OCI-LY3 (cell line): ENCODE results near the gene DHX30.

Source experiments
- H2AFZ ChIP-seq: fragments of 200-600, 300-600 bp; shearing (Covaris generic); 2 replicates; pipeline ENCODE4 v1.6.0; 2014; ENCODE audit warnings: antibody characterized with exemption, low read depth, low read length
- H3K27ac ChIP-seq: fragments of 200-600, 300-600 bp; sonication (generic); 2 replicates; pipeline ENCODE4 v1.5.1; 2014; ENCODE audit warnings: mild to moderate bottlenecking, low read length, moderate library complexity, mixed read lengths
- H3K27me3 ChIP-seq: fragments of 200-600, 300-600 bp; sonication (generic); 2 replicates; pipeline ENCODE4 v1.6.1; 2014; ENCODE audit warnings: low read depth, low read length, mixed read lengths
- H3K36me3 ChIP-seq: fragments of 200-600, 300-600 bp; sonication (generic); replicated peaks from 2 replicates; pipeline ENCODE3; 2014; ENCODE audit warnings: low read depth, low read length, mixed read lengths
- H3K4me1 ChIP-seq: fragments of 300-600, 200-600 bp; sonication (generic); 2 replicates; pipeline ENCODE4 v1.6.1; 2014; ENCODE audit warnings: low read length, mixed read lengths
- H3K4me2 ChIP-seq: fragments of 200-600, 300-600 bp; sonication (generic); 2 replicates; pipeline ENCODE4 v1.6.1; 2014; ENCODE audit warnings: low read length, mixed read lengths
- H3K4me3 ChIP-seq: fragments of 300-600, 200-600 bp; sonication (generic); 2 replicates; pipeline ENCODE4 v1.5.1; 2014; ENCODE audit warnings: antibody characterized with exemption, mild to moderate bottlenecking, low read length, moderate library complexity
- H3K79me2 ChIP-seq: fragments of 300-600, 200-600 bp; shearing (Covaris generic); 2 replicates; pipeline ENCODE4 v1.6.1; 2014; ENCODE audit warnings: mild to moderate bottlenecking, low read length, mixed read lengths
- H3K9ac ChIP-seq: fragments of 300-600, 200-600 bp; shearing (Covaris generic); 2 replicates; pipeline ENCODE4 v1.6.0; 2014; ENCODE audit warnings: mild to moderate bottlenecking, low read length, moderate library complexity
- H3K9me3 ChIP-seq: fragments of 200-600, 300-600 bp; shearing (Covaris generic); 2 replicates; pipeline ENCODE4 v1.6.1; 2014; ENCODE audit warnings: low read length, mixed read lengths; ENCODE audit not compliant: insufficient read depth
- H4K20me1 ChIP-seq: fragments of 200-600, 300-600 bp; sonication (generic); 2 replicates; pipeline ENCODE4 v1.6.1; 2016; ENCODE audit warnings: low read length, mixed read lengths; ENCODE audit not compliant: insufficient read depth
- CTCF ChIP-seq: fragments of 200-600, 300-600 bp; sonication (generic); IDR thresholded peaks from 2 replicates; pipeline ENCODE4 v1.5.1; 2014; ENCODE audit warnings: antibody characterized with exemption, low read length, low read depth
- EZH2phosphoT487 ChIP-seq: fragments of 200-600 bp; shearing (Covaris generic); IDR thresholded peaks from 2 replicates; pipeline ENCODE4 v1.6.1; 2018; ENCODE audit warnings: antibody characterized with exemption, mixed run types, low read depth

Gene DHX30

GRCh38 chr3:47854720-47855455 lies 52.0 kb downstream of the DHX30 start:
- Histone ChIP-seq H3K4me2 (no peak overlapping the region), H3K4me1 (no peaks in the 10 kb centered on the region), H3K9ac (no peak overlapping the region), H3K27me3 (no peaks in the 10 kb centered on the region), H2AFZ (no peak overlapping the region), H3K27ac (no peak overlapping the region), H3K9me3 (no peaks in the 10 kb centered on the region), H3K36me3 (peaks cover 15% of the 10 kb centered on the region), H4K20me1 (no peaks in the 10 kb centered on the region), H3K4me3 (no peak overlapping the region), H3K79me2 (no peaks in the 10 kb centered on the region)
- TF ChIP-seq EZH2phosphoT487 (no peak), CTCF (peak; percentile 7; the same call in 1 of the 2 replicates)

GRCh38 chr3:47855461-47856383 lies 52.8 kb downstream of the DHX30 start:
- Histone ChIP-seq H3K4me1 (no peaks in the 10 kb centered on the region), H3K36me3 (peaks cover 14% of the 10 kb centered on the region), H3K9ac (no peak overlapping the region), H3K4me2 (no peak overlapping the region), H2AFZ (no peak overlapping the region), H4K20me1 (no peaks in the 10 kb centered on the region), H3K79me2 (no peaks in the 10 kb centered on the region), H3K4me3 (no peak overlapping the region), H3K27ac (no peak overlapping the region), H3K9me3 (no peaks in the 10 kb centered on the region), H3K27me3 (no peaks in the 10 kb centered on the region)
- no peak for TF ChIP-seq CTCF
- no peak for TF ChIP-seq EZH2phosphoT487

GRCh38 chr3:47856669-47857068 lies 53.7 kb downstream of the DHX30 start:
- H3K9ac ChIP-seq = no peak overlapping the region
- no peak overlapping the region for H3K4me2 ChIP-seq
- peaks cover 14% of the 10 kb centered on the region for H3K36me3 ChIP-seq
- H4K20me1 ChIP-seq = no peaks in the 10 kb centered on the region
- H2AFZ ChIP-seq = no peak overlapping the region
- H3K4me3 ChIP-seq = no peak overlapping the region
- no peak overlapping the region for H3K27ac ChIP-seq
- TF ChIP-seq EZH2phosphoT487 (no peak), CTCF (no peak)
- no peaks in the 10 kb centered on the region for H3K79me2 ChIP-seq
- no peaks in the 10 kb centered on the region for H3K9me3 ChIP-seq
- H3K27me3 ChIP-seq = no peaks in the 10 kb centered on the region
- H3K4me1 ChIP-seq = no peaks in the 10 kb centered on the region

GRCh38 chr3:47857151-47857550 lies 54.2 kb downstream of the DHX30 start:
- H3K9me3 ChIP-seq = no peaks in the 10 kb centered on the region
- no peak overlapping the region for H3K27ac ChIP-seq
- no peaks in the 10 kb centered on the region for H3K27me3 ChIP-seq
- no peaks in the 10 kb centered on the region for H3K79me2 ChIP-seq
- H3K9ac ChIP-seq = no peak overlapping the region
- H4K20me1 ChIP-seq = no peaks in the 10 kb centered on the region
- TF ChIP-seq CTCF (no peak), EZH2phosphoT487 (no peak)
- H3K4me1 ChIP-seq = no peaks in the 10 kb centered on the region
- no peak overlapping the region for H3K4me3 ChIP-seq
- H3K4me2 ChIP-seq = no peak overlapping the region
- peaks cover 14% of the 10 kb centered on the region for H3K36me3 ChIP-seq
- no peak overlapping the region for H2AFZ ChIP-seq
